Kidney capillary endothelial cell (primary cell): ENCODE data around the gene PPIG.
"Not testable (repeated sequence)": the region's sequence is repeated elsewhere in the genome, so short reads cannot be mapped to it uniquely, and the experiment has no call there.

Source experiments
- DNase-seq: peaks from one replicate; pipeline ENCODE4 v3.0.0-alpha.2; 2018; ENCODE audit warnings: low spot score

Gene PPIG

GRCh38 chr2:169664978-169665930, 81.1 kb downstream of the PPIG start:
- no peak for DNase-seq

- DNase-seq: no peak
These were observed 83.4 kb downstream of the PPIG start for GRCh38 chr2:169667583-169667982.

GRCh38 chr2:169670215-169670651, 86.1 kb downstream of the PPIG start:
- DNase-seq: no peak

- no peak for DNase-seq
These were observed 86.8 kb downstream of the PPIG start for GRCh38 chr2:169670937-169671336.

GRCh38 chr2:169672406-169672805, 88.3 kb downstream of the PPIG start:
- DNase-seq: no peak

- no peak for DNase-seq
These were observed 89.0 kb downstream of the PPIG start for GRCh38 chr2:169673106-169673505.

- no peak for DNase-seq
These were observed 89.8 kb downstream of the PPIG start for GRCh38 chr2:169673921-169674320.

- no peak for DNase-seq
These were observed 92.2 kb downstream of the PPIG start for GRCh38 chr2:169676357-169676756.

GRCh38 chr2:169676850-169677249, 92.7 kb downstream of the PPIG start:
- DNase-seq: no peak

GRCh38 chr2:169683054-169683424, 98.9 kb downstream of the PPIG start:
- no peak for DNase-seq

- no peak for DNase-seq
These were observed 99.4 kb downstream of the PPIG start for GRCh38 chr2:169683425-169684134.

- no peak for DNase-seq
These were observed 100.0 kb downstream of the PPIG start for GRCh38 chr2:169684135-169684565.

- not testable (repeated sequence) for DNase-seq
These were observed 100.6 kb downstream of the PPIG start for GRCh38 chr2:169684712-169685111.

- DNase-seq: not testable (repeated sequence)
These were observed 102.7 kb downstream of the PPIG start for GRCh38 chr2:169686825-169687224.

- not testable (repeated sequence) for DNase-seq
These were observed 103.8 kb downstream of the PPIG start for GRCh38 chr2:169687943-169688342.

- no peak for DNase-seq
These were observed 106.8 kb downstream of the PPIG start for GRCh38 chr2:169690958-169691357.
